Measurements from ENCODE around the gene SYNDIG1.

DNA sequence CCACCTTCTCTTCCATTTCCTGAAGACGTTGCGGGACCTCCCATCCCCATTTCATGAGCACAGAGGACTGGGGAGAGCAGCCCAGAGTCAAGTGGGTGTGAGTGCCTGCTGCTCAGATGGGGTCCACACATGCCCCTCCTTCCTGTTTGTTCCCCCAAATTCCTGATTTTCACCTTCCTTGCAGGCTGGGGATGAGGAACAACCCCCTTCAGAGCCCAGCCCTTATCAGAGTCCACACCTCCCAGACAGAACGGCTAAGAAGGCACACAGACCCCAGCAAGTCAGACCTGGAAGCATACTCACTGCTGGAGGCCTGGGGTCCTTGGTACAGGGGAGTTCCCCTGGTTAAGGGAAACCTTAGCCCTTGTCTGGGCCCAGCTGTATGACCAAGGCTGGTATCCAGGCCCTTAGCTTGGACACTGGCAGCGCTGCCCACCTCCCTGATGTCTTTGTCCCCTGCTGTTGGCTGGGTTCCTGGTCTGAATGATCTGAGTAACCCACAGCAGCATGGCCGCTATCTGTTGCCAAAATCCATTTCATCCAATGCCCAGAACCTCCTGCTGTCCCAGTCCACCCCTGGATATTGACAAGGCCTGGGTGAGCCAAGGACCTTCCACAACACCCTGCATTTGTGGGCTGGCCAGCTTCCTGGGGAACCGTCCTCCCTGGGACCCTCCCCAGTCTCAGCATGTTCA, 230.9 kb downstream of the SYNDIG1 start:
- TF ChIP-seq POLR2A (IDR thresholded peaks at IDR 0.05): no peak
- TF ChIP-seq, protein P1, sequence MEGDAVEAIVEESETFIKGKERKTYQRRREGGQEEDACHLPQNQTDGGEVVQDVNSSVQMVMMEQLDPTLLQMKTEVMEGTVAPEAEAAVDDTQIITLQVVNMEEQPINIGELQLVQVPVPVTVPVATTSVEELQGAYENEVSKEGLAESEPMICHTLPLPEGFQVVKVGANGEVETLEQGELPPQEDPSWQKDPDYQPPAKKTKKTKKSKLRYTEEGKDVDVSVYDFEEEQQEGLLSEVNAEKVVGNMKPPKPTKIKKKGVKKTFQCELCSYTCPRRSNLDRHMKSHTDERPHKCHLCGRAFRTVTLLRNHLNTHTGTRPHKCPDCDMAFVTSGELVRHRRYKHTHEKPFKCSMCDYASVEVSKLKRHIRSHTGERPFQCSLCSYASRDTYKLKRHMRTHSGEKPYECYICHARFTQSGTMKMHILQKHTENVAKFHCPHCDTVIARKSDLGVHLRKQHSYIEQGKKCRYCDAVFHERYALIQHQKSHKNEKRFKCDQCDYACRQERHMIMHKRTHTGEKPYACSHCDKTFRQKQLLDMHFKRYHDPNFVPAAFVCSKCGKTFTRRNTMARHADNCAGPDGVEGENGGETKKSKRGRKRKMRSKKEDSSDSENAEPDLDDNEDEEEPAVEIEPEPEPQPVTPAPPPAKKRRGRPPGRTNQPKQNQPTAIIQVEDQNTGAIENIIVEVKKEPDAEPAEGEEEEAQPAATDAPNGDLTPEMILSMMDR (IDR thresholded peaks at IDR 0.05 in 4 of 5, conservative IDR thresholded peaks at IDR 0.05 in 1 of 5): no peak

All from gastrocnemius medialis (tissue), 4 donors.